Measurements from ENCODE around the gene CNOT1. TPM values are rescaled to one million over a fixed set of nuclear protein-coding genes. Genes with fewer than 3 reads are reported as not detected.

CNOT1 gene
- polyA plus RNA-seq, 1 donor from 2014 or later, result 66.2 TPM

DNA sequence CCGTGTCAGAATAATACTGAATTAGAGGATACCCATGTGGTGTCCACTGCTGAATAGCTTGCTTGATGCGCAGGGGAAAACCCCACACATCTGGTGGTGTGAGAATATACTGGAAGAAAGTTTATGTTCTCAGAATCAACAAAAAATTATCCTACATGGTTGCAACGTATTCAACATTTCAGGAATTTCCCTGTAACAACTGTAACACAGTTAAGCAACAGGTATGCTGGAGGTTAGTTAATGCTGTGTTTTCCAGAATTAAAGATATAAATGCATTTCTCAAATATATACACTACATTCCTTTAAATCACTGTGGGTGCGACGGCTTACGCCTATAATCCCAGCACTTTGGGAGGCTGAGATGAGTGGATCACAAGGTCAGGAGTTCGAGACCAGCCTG, 5.4 kb downstream of the CNOT1 start:
- no peak overlapping the region for H2AFZ ChIP-seq (ENCODE audit: low read depth, low read length)
- H4K20me1 ChIP-seq (ENCODE audit: insufficient read depth), result no peaks in the 10 kb centered on the region
- H3K27me3 ChIP-seq (ENCODE audit: insufficient read depth, low read depth, low read length), result no peaks in the 10 kb centered on the region
- H3K27ac ChIP-seq (ENCODE audit: low read length), result no peak overlapping the region
- no peak overlapping the region for H3K4me3 ChIP-seq (ENCODE audit: low read length)
- H3K9me2 ChIP-seq (ENCODE audit: insufficient read depth, low read length), result no peaks in the 10 kb centered on the region
- TF ChIP-seq EZH2 (IDR thresholded peaks at IDR 0.05; ENCODE audit: borderline replicate concordance, insufficient read depth, low read length, poor library complexity, severe bottlenecking) (no peak), TAF1 (IDR thresholded peaks at IDR 0.05; ENCODE audit: low read depth) (no peak), SMC3 (conservative IDR thresholded peaks at IDR 0.05; ENCODE audit: poor library complexity) (no peak), RAD21 (conservative IDR thresholded peaks at IDR 0.05) (no peak), EP300 (conservative IDR thresholded peaks at IDR 0.05; ENCODE audit: poor library complexity, severe bottlenecking) (no peak)
- TF ChIP-seq, protein P1, sequence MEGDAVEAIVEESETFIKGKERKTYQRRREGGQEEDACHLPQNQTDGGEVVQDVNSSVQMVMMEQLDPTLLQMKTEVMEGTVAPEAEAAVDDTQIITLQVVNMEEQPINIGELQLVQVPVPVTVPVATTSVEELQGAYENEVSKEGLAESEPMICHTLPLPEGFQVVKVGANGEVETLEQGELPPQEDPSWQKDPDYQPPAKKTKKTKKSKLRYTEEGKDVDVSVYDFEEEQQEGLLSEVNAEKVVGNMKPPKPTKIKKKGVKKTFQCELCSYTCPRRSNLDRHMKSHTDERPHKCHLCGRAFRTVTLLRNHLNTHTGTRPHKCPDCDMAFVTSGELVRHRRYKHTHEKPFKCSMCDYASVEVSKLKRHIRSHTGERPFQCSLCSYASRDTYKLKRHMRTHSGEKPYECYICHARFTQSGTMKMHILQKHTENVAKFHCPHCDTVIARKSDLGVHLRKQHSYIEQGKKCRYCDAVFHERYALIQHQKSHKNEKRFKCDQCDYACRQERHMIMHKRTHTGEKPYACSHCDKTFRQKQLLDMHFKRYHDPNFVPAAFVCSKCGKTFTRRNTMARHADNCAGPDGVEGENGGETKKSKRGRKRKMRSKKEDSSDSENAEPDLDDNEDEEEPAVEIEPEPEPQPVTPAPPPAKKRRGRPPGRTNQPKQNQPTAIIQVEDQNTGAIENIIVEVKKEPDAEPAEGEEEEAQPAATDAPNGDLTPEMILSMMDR (IDR thresholded peaks at IDR 0.05; ENCODE audit: poor library complexity, severe bottlenecking), result no peak
- no peak overlapping the region for H3K4me2 ChIP-seq (ENCODE audit: low read length)
- no peaks in the 10 kb centered on the region for H3K9me3 ChIP-seq (ENCODE audit: low read length)
- no peaks in the 10 kb centered on the region for H3K36me3 ChIP-seq (ENCODE audit: insufficient read depth, low read length)
- H3K9ac ChIP-seq (ENCODE audit: low read length), result no peak overlapping the region
- H3F3A ChIP-seq (ENCODE audit: insufficient read depth, low read length, poor library complexity, severe bottlenecking), result no peaks in the 10 kb centered on the region
- peaks cover 80% of the 10 kb centered on the region for H3K79me2 ChIP-seq (replicated peaks; ENCODE audit: insufficient read depth, low read length)

DNA sequence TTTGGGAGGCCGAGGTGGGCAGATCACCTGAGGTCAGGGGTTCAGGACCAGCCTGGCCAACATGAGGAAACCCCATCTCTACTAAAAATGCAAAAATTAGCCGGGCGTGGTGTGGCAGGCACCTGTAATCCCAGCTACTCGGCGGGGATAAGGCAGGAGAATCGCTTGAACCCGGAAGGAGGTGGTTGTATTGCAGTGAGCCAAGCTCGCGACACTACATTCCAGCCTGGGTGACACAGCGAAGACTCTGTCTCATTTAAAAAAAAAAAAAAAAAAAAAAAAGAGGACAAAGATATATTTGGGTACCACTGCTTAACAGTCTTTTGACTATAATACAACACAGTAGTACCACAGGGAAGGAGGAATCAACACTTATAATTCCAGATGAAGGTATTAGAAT, 9.2 kb downstream of the CNOT1 start:
- Histone ChIP-seq H3K9me3 (ENCODE audit: low read length) (no peaks in the 10 kb centered on the region), H3K9ac (ENCODE audit: low read length) (no peak overlapping the region), H3K4me2 (ENCODE audit: low read length) (no peak overlapping the region), H3K9me2 (ENCODE audit: insufficient read depth, low read length) (no peaks in the 10 kb centered on the region), H2AFZ (ENCODE audit: low read depth, low read length) (no peak overlapping the region), H3K36me3 (ENCODE audit: insufficient read depth, low read length) (no peaks in the 10 kb centered on the region), H3K4me3 (ENCODE audit: low read length) (no peak overlapping the region), H3K27me3 (ENCODE audit: insufficient read depth, low read depth, low read length) (no peaks in the 10 kb centered on the region), H3K27ac (ENCODE audit: low read length) (no peak overlapping the region), H4K20me1 (ENCODE audit: insufficient read depth) (no peaks in the 10 kb centered on the region), H3F3A (ENCODE audit: insufficient read depth, low read length, poor library complexity, severe bottlenecking) (no peaks in the 10 kb centered on the region), H3K79me2 (replicated peaks; ENCODE audit: insufficient read depth, low read length) (peaks cover 66% of the 10 kb centered on the region)
- TF ChIP-seq, protein P2, sequence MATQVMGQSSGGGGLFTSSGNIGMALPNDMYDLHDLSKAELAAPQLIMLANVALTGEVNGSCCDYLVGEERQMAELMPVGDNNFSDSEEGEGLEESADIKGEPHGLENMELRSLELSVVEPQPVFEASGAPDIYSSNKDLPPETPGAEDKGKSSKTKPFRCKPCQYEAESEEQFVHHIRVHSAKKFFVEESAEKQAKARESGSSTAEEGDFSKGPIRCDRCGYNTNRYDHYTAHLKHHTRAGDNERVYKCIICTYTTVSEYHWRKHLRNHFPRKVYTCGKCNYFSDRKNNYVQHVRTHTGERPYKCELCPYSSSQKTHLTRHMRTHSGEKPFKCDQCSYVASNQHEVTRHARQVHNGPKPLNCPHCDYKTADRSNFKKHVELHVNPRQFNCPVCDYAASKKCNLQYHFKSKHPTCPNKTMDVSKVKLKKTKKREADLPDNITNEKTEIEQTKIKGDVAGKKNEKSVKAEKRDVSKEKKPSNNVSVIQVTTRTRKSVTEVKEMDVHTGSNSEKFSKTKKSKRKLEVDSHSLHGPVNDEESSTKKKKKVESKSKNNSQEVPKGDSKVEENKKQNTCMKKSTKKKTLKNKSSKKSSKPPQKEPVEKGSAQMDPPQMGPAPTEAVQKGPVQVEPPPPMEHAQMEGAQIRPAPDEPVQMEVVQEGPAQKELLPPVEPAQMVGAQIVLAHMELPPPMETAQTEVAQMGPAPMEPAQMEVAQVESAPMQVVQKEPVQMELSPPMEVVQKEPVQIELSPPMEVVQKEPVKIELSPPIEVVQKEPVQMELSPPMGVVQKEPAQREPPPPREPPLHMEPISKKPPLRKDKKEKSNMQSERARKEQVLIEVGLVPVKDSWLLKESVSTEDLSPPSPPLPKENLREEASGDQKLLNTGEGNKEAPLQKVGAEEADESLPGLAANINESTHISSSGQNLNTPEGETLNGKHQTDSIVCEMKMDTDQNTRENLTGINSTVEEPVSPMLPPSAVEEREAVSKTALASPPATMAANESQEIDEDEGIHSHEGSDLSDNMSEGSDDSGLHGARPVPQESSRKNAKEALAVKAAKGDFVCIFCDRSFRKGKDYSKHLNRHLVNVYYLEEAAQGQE (IDR thresholded peaks at IDR 0.05; ENCODE audit: borderline replicate concordance), result no peak
- TF ChIP-seq TAF1 (IDR thresholded peaks at IDR 0.05; ENCODE audit: low read depth) (no peak), MXI1 (conservative IDR thresholded peaks at IDR 0.05; ENCODE audit: poor library complexity, severe bottlenecking) (no peak), EP300 (conservative IDR thresholded peaks at IDR 0.05; ENCODE audit: poor library complexity, severe bottlenecking) (no peak), EZH2 (IDR thresholded peaks at IDR 0.05; ENCODE audit: borderline replicate concordance, insufficient read depth, low read length, poor library complexity, severe bottlenecking) (no peak), RAD21 (conservative IDR thresholded peaks at IDR 0.05) (no peak), POLR2AphosphoS5 (IDR thresholded peaks at IDR 0.05) (no peak), SMC3 (conservative IDR thresholded peaks at IDR 0.05; ENCODE audit: poor library complexity) (no peak)
- TF ChIP-seq, protein P1 (IDR thresholded peaks at IDR 0.05; ENCODE audit: poor library complexity, severe bottlenecking), result no peak
